Measurements from ENCODE around the gene NHSL1. TPM values are rescaled to one million over a fixed set of nuclear protein-coding genes. Genes with fewer than 3 reads are reported as not detected.
A peak's percentile ranks its signal among the peaks of the same experiment; 100 is the strongest.

NHSL1 gene
- total and polyA plus RNA-seq, 9 of the 15 experiments (the other 6 are each of a cell fraction or from before 2014, with no cell fraction given): 0.09 to 0.20 TPM; not detected in 7

DNA sequence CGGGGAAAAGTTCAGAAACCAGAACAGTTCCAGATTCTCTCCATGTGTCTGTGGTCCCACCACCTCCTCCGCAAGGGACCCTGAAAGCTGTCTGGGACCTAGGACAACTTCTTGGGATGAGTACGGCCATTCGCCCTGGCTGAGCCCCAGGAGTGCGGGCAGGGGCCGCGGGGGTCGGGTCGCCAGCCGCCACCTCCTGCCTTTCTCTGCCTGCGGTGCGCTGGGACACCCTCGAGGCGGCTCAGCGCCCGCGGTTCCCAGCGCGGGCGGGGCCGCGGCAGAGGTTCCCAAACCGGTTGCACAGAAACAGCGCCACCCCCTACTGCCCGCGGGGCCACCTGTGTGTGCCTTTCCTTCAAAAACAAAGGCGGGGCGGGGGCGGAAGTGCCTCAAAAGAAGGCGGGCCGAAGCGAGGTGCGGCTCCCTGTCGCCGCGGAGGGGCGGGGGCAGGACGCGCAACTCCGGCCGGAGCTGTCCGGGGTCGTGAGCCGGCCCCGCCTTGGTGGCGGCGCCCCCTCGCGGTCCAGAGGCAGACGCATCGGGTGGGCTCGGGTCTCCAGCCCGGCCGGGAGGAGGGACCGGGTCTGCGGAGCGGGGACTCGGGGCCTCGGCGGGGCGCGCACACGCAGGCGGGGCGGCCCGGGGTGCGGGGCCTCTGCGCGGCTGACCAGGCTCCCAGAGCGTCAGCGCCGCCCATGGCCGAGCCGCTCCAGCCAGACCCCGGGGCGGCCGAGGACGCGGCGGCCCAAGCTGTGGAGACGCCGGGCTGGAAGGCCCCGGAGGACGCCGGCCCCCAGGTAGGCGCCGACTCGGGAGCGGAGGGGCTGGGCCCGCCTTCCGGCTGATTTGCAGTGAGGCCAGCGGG, 95.3 kb downstream of the NHSL1 start, which contains the start of gene HEBP2 (continued):
- TF ChIP-seq ATF3 (IDR thresholded peaks at IDR 0.05) (no peak; the same call in 1 of the 2 replicates), ATF3 (CRISPR knock-in tag; conservative IDR thresholded peaks at IDR 0.05) (0 out of 2 replicates have a peak, but pooled peaks have one; percentile 33), TAF1 (IDR thresholded peaks at IDR 0.05; ENCODE audit: control insufficient read depth, extremely low read depth, insufficient read depth, low read length, severe bottlenecking) (peak; percentile 61), MTF1 (CRISPR knock-in tag; IDR thresholded peaks at IDR 0.05; ENCODE audit: borderline replicate concordance) (no peak), NFYB (IDR thresholded peaks at IDR 0.05; ENCODE audit: extremely low read depth, insufficient read length) (no peak), CHD1 (IDR thresholded peaks at IDR 0.05; ENCODE audit: low read length) (no peak), NFATC3 (IDR thresholded peaks at IDR 0.05) (no peak), ZNF655 (CRISPR knock-in tag; IDR thresholded peaks at IDR 0.05) (no peak), RBFOX2 (IDR thresholded peaks at IDR 0.05; ENCODE audit: low read depth, low read length) (peak; percentile 96), RBM15 (IDR thresholded peaks at IDR 0.05; ENCODE audit: insufficient read depth, low read length) (no peak), CCNT2 (IDR thresholded peaks at IDR 0.05; ENCODE audit: borderline replicate concordance, extremely low read depth, insufficient read length, low read depth, low read length) (peak; percentile 84), NEUROD1 (IDR thresholded peaks at IDR 0.05; ENCODE audit: borderline replicate concordance, low read depth, low read length, partially characterized antibody) (peak; percentile 43), ZNF75A (CRISPR knock-in tag; IDR thresholded peaks at IDR 0.05) (no peak; the same call in 1 of the 2 replicates), ZFP36 (IDR thresholded peaks at IDR 0.05; ENCODE audit: low read depth, low read length, partially characterized antibody) (no peak), ZNF263 (CRISPR knock-in tag; IDR thresholded peaks at IDR 0.05; ENCODE audit: borderline replicate concordance) (0 out of 2 replicates have a peak, but pooled peaks have one; percentile 18), ESRRA (IDR thresholded peaks at IDR 0.05; ENCODE audit: borderline replicate concordance, low read depth) (peak; percentile 69; the same call in 1 of the 2 replicates), HNRNPL (IDR thresholded peaks at IDR 0.05; ENCODE audit: low read depth, low read length) (peak; percentile 92), TEAD2 (tag; IDR thresholded peaks at IDR 0.05) (no peak), POLR2B (IDR thresholded peaks at IDR 0.05; ENCODE audit: low read depth, partially characterized antibody) (peak; percentile 70), ZNF133 (CRISPR knock-in tag; IDR thresholded peaks at IDR 0.05) (no peak), CAMTA2 (CRISPR knock-in tag; conservative IDR thresholded peaks at IDR 0.05) (no peak), CSDE1 (IDR thresholded peaks at IDR 0.05) (no peak), RBM17 (IDR thresholded peaks at IDR 0.05; ENCODE audit: borderline replicate concordance, low read depth, low read length) (no peak)
- TF ChIP-seq, protein P1, sequence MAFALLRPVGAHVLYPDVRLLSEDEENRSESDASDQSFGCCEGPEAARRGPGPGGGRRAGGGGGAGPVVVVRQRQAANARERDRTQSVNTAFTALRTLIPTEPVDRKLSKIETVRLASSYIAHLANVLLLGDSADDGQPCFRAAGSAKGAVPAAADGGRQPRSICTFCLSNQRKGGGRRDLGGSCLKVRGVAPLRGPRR (CRISPR knock-in tag; IDR thresholded peaks at IDR 0.05): no peak
- TF ChIP-seq, protein P2, sequence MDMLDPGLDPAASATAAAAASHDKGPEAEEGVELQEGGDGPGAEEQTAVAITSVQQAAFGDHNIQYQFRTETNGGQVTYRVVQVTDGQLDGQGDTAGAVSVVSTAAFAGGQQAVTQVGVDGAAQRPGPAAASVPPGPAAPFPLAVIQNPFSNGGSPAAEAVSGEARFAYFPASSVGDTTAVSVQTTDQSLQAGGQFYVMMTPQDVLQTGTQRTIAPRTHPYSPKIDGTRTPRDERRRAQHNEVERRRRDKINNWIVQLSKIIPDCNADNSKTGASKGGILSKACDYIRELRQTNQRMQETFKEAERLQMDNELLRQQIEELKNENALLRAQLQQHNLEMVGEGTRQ (CRISPR knock-in tag; IDR thresholded peaks at IDR 0.05): no peak

Measured in K562 (cell line).